ENCODE measurements around the gene GRAP2. TPM values are rescaled to one million over a fixed set of nuclear protein-coding genes. Genes with fewer than 3 reads are reported as not detected.

The GRAP2 gene
- total and polyA plus RNA-seq, 10 of the 15 experiments (the other 5 are each of a cell fraction or from before 2014, with no cell fraction given) = 3.3 to 79.1 (median 59.6) TPM

GRCh38 chr22:39956932-39957664 lies 56.2 kb downstream of the GRAP2 start (continued):
- no peak for TF ChIP-seq ATF3 (IDR thresholded peaks at IDR 0.05; ENCODE audit: borderline replicate concordance, extremely low read depth, low read depth, low read length)
- peak; percentile 65 for TF ChIP-seq ATF7 (IDR thresholded peaks at IDR 0.05; ENCODE audit: low read depth)
- TF ChIP-seq ELK1 (IDR thresholded peaks at IDR 0.05; ENCODE audit: low read depth, low read length) = no peak
- peak; percentile 26 for TF ChIP-seq SP1 (IDR thresholded peaks at IDR 0.05; ENCODE audit: low read depth, low read length)
- TF ChIP-seq MLLT1 (IDR thresholded peaks at IDR 0.05) = peak; percentile 95
- TF ChIP-seq CBFB (IDR thresholded peaks at IDR 0.05; ENCODE audit: low read depth) = peak; percentile 95
- peak; percentile 49 for TF ChIP-seq JUNB (IDR thresholded peaks at IDR 0.05)
- peak; percentile 13; the same call in 1 of the 2 replicates for TF ChIP-seq BACH1 (IDR thresholded peaks at IDR 0.05; ENCODE audit: borderline replicate concordance)
- TF ChIP-seq NBN (IDR thresholded peaks at IDR 0.05) = peak; percentile 62; the same call in 1 of the 2 replicates
- TF ChIP-seq TBL1XR1 (IDR thresholded peaks at IDR 0.05; ENCODE audit: low read depth, low read length) = peak; percentile 89
- no peak for TF ChIP-seq KLF5 (IDR thresholded peaks at IDR 0.05; ENCODE audit: partially characterized antibody)
- TF ChIP-seq SMAD5 (IDR thresholded peaks at IDR 0.05; ENCODE audit: low read depth) = no peak
- TF ChIP-seq ZSCAN29 (IDR thresholded peaks at IDR 0.05) = 0 out of 2 replicates have a peak, but pooled peaks have one; percentile 6
- peak in 1 of 2 experiments; percentile 57; a peak in 1 of 4 replicates for TF ChIP-seq CEBPB (IDR thresholded peaks at IDR 0.05; ENCODE audit: borderline replicate concordance in 1 of 2, low read depth in 2 of 2, low read length in 2 of 2)
- TF ChIP-seq RELB (IDR thresholded peaks at IDR 0.05; ENCODE audit: low read depth) = peak; percentile 69; the same call in 1 of the 2 replicates
- TF ChIP-seq SRF (IDR thresholded peaks at IDR 0.05; ENCODE audit: low read depth in 2 of 2, low read length in 2 of 2) = no peak
- no peak for TF ChIP-seq NRF1 (conservative IDR thresholded peaks at IDR 0.05; ENCODE audit: low read depth, low read length)
- TF ChIP-seq LARP7 (IDR thresholded peaks at IDR 0.05) = no peak
- peak; percentile 27 for TF ChIP-seq BCL3 (IDR thresholded peaks at IDR 0.05; ENCODE audit: borderline replicate concordance, insufficient read depth, low read depth, low read length, poor library complexity, severe bottlenecking)
- TF ChIP-seq FOXK2 (IDR thresholded peaks at IDR 0.05) = no peak
- peak; percentile 90 for TF ChIP-seq DPF2 (IDR thresholded peaks at IDR 0.05)
- TF ChIP-seq GATAD2B (conservative IDR thresholded peaks at IDR 0.05; ENCODE audit: low read depth) = 0 out of 2 replicates have a peak, but pooled peaks have one; percentile 57
- TF ChIP-seq RELA (IDR thresholded peaks at IDR 0.05; ENCODE audit: borderline replicate concordance, partially characterized antibody) = no peak
